H9 (cell line): Measurements from ENCODE around the gene CDC27. TPM values are rescaled to one million over a fixed set of nuclear protein-coding genes. Genes with fewer than 3 reads are reported as not detected.
"Not testable (repeated sequence)": the region's sequence is repeated elsewhere in the genome, so short reads cannot be mapped to it uniquely, and the experiment has no call there.

Source experiments
- DNase-seq: peaks from one replicate; pipeline ENCODE4 v3.0.0-alpha.2; 2017
- H2AFZ ChIP-seq: one replicate; pipeline ENCODE4 v1.6.1; 2013; ENCODE audit warnings: mild to moderate bottlenecking, low read length, control low read depth, moderate library complexity
- H2AK5ac ChIP-seq: 2 replicates; pipeline ENCODE4 v1.6.1; 2013; ENCODE audit warnings: low read length, control low read depth, mixed read lengths; ENCODE audit not compliant: insufficient read length
- H2BK120ac ChIP-seq: one replicate; pipeline ENCODE4 v1.6.1; 2013; ENCODE audit warnings: low read depth, mild to moderate bottlenecking, low read length, control low read depth, inconsistent platforms; ENCODE audit not compliant: poor library complexity, severe bottlenecking
- H2BK12ac ChIP-seq: 2 replicates; pipeline ENCODE4 v1.6.1; 2013; ENCODE audit warnings: low read length, control low read depth, mixed read lengths, low read depth; ENCODE audit not compliant: insufficient read length
- H2BK15ac ChIP-seq: 2 replicates; pipeline ENCODE4 v1.6.1; 2013; ENCODE audit warnings: low read depth, low read length, control low read depth
- H2BK20ac ChIP-seq: one replicate; pipeline ENCODE4 v1.6.1; 2013; ENCODE audit warnings: low read depth, mild to moderate bottlenecking, low read length, control low read depth, inconsistent platforms; ENCODE audit not compliant: poor library complexity, severe bottlenecking
- H2BK5ac ChIP-seq: 2 replicates; pipeline ENCODE4 v1.6.1; 2013; ENCODE audit warnings: low read length, control low read depth, mixed read lengths; ENCODE audit not compliant: insufficient read length
- H3K14ac ChIP-seq: 2 replicates; pipeline ENCODE4 v1.6.1; 2013; ENCODE audit warnings: low read length, control low read depth; ENCODE audit not compliant: insufficient read depth
- H3K18ac ChIP-seq: 2 replicates; pipeline ENCODE4 v1.6.1; 2013; ENCODE audit warnings: low read depth, mild to moderate bottlenecking, mixed read lengths, low read length, control low read depth; ENCODE audit not compliant: insufficient read length
- H3K23ac ChIP-seq: 2 replicates; pipeline ENCODE4 v1.6.1; 2013; ENCODE audit warnings: low read length, control low read depth, mixed read lengths, low read depth; ENCODE audit not compliant: insufficient read length
- H3K23me2 ChIP-seq: 2 replicates; pipeline ENCODE4 v1.6.1; 2013; ENCODE audit warnings: low read depth, mild to moderate bottlenecking, mixed read lengths, low read length, control low read depth; ENCODE audit not compliant: insufficient read length, poor library complexity, severe bottlenecking
- H3K27ac ChIP-seq: 2 replicates; pipeline ENCODE4 v1.5.1; 2013; ENCODE audit warnings: low read length, control low read depth, mixed read lengths, low read depth; ENCODE audit not compliant: insufficient read length
- H3K27me3 ChIP-seq: 2 replicates; pipeline ENCODE4 v1.6.1; 2013; ENCODE audit warnings: low read length, control low read depth, inconsistent platforms; ENCODE audit not compliant: insufficient read depth
- H3K4ac ChIP-seq: 2 replicates; pipeline ENCODE4 v1.6.1; 2013; ENCODE audit warnings: low read depth, mild to moderate bottlenecking, control low read depth, inconsistent platforms, low read length, moderate library complexity
- H3K4me1 ChIP-seq: 2 replicates; pipeline ENCODE4 v1.6.1; 2013; ENCODE audit warnings: low read length, control low read depth, inconsistent platforms; ENCODE audit not compliant: insufficient read depth
- H3K4me2 ChIP-seq: 2 replicates; pipeline ENCODE4 v1.6.1; 2013; ENCODE audit warnings: low read length, control low read depth, mixed read lengths; ENCODE audit not compliant: insufficient read length, insufficient read depth
- H3K56ac ChIP-seq: 2 replicates; pipeline ENCODE4 v1.6.1; 2013; ENCODE audit warnings: low read depth, mild to moderate bottlenecking, mixed read lengths, low read length, control low read depth; ENCODE audit not compliant: insufficient read length
- H3K79me1 ChIP-seq: 2 replicates; pipeline ENCODE4 v1.6.1; 2013; ENCODE audit warnings: low read depth, mild to moderate bottlenecking, moderate library complexity, low read length, control low read depth, inconsistent platforms; ENCODE audit not compliant: insufficient read depth, poor library complexity, severe bottlenecking
- H3K79me2 ChIP-seq: 2 replicates; pipeline ENCODE4 v1.6.1; 2013; ENCODE audit warnings: low read length, control low read depth, inconsistent platforms; ENCODE audit not compliant: insufficient read depth
- H3K9ac ChIP-seq: 2 replicates; pipeline ENCODE4 v1.6.1; 2013; ENCODE audit warnings: low read length, control low read depth, mixed read lengths; ENCODE audit not compliant: insufficient read length; ENCODE audit errors: extremely low read depth
- H3K9me3 ChIP-seq: one replicate; pipeline ENCODE4 v1.6.1; 2013; ENCODE audit warnings: low read depth, low read length, inconsistent platforms; ENCODE audit not compliant: control insufficient read depth
- H3T11ph ChIP-seq: one replicate; pipeline ENCODE4 v1.6.1; 2013; ENCODE audit warnings: mild to moderate bottlenecking, low read length, control low read depth, inconsistent platforms
- H4K20me1 ChIP-seq: one replicate; pipeline ENCODE4 v1.6.1; 2013; ENCODE audit not compliant: control insufficient read depth, insufficient read length, insufficient read depth
- H4K5ac ChIP-seq: 2 replicates; pipeline ENCODE4 v1.6.1; 2013; ENCODE audit warnings: low read depth, mild to moderate bottlenecking, mixed read lengths, low read length, control low read depth; ENCODE audit not compliant: insufficient read length
- H4K8ac ChIP-seq: replicated peaks from 2 replicates; pipeline ENCODE4 v1.6.1; 2013; ENCODE audit warnings: low read length, control low read depth, mixed read lengths, low read depth; ENCODE audit not compliant: insufficient read length
- H4K91ac ChIP-seq: 2 replicates; pipeline ENCODE4 v1.6.1; 2013; ENCODE audit warnings: low read depth, mild to moderate bottlenecking, moderate library complexity, mixed read lengths, low read length, control low read depth; ENCODE audit not compliant: insufficient read length
- H3K27ac Mint-ChIP-seq, 3 experiments: 2 replicates in 2 of 3; 3 replicates in 1 of 3; pipeline ENCODE4 v1.8.0; 2020 to 2021; ENCODE audit warnings: mixed read lengths in 3 of 3, mild to moderate bottlenecking in 1 of 3, moderate library complexity in 1 of 3
- H3K27me3 Mint-ChIP-seq: 2 replicates; pipeline ENCODE4 v1.8.0; 2021; ENCODE audit warnings: low read depth, mild to moderate bottlenecking, moderate library complexity, mixed read lengths
- H3K36me3 Mint-ChIP-seq, 3 experiments: 2 replicates in 2 of 3; 3 replicates in 1 of 3; pipeline ENCODE4 v1.8.0; 2020 to 2021; ENCODE audit warnings: low read depth in 3 of 3, mixed read lengths in 3 of 3; ENCODE audit not compliant: insufficient read depth in 1 of 3
- H3K4me1 Mint-ChIP-seq, 2 experiments: 2 replicates each; pipeline ENCODE4 v1.8.0; 2020; ENCODE audit warnings: mixed read lengths in 2 of 2
- H3K4me3 Mint-ChIP-seq, 2 experiments: 2 replicates in 1 of 2; 3 replicates in 1 of 2; pipeline ENCODE4 v1.8.0; 2020 to 2021; ENCODE audit warnings: mild to moderate bottlenecking in 2 of 2, mixed read lengths in 2 of 2, moderate library complexity in 1 of 2
- H3K9me3 Mint-ChIP-seq, 2 experiments: 2 replicates in 1 of 2; 3 replicates in 1 of 2; pipeline ENCODE4 v1.8.0; 2020; ENCODE audit warnings: mild to moderate bottlenecking in 2 of 2, mixed read lengths in 2 of 2, moderate library complexity in 1 of 2
- CTCF ChIP-seq: fragments of 200-600 bp; sonication (generic); conservative IDR thresholded peaks from 3 replicates; pipeline ENCODE4 v1.8.0; 2021; ENCODE audit warnings: antibody characterized with exemption, mild to moderate bottlenecking
- WGBS: extraction: QIAGEN DNeasy Blood & Tissue Kit; methylation state at CpG from one replicate; pipeline ENCODE4 v1.1.7; 2013; ENCODE audit warnings: missing lambda C conversion rate, low lambda C conversion rate, mixed read lengths; ENCODE audit not compliant: insufficient read length; ENCODE audit errors: extremely low coverage; 5-methylcytosine and 5-hydroxymethylcytosine counted together
- total RNA-seq: library from RNA; stranded (reverse); gene quantifications from 2 replicates; pipeline ENCODE4 v1.2.1, GENCODE V29; 2021

Gene CDC27
- total RNA-seq, 1 experiment from 2014 or later: 82.5 TPM

GRCh38 chr17:47131761-47132160, 57.3 kb downstream of the CDC27 start:
- Histone ChIP-seq H3K4me2 (no peak overlapping the region), H4K91ac (no peak overlapping the region), H2BK20ac (no peak overlapping the region), H2AFZ (no peak overlapping the region), H3K14ac (no peak overlapping the region), H3K27ac (no peak overlapping the region), H3K23ac (no peak overlapping the region), H3T11ph (no peak overlapping the region), H3K9me3 (no peaks in the 10 kb centered on the region), H3K27me3 (no peaks in the 10 kb centered on the region), H3K56ac (no peak overlapping the region), H3K79me2 (no peaks in the 10 kb centered on the region), H4K5ac (no peak overlapping the region), H3K4ac (no peak overlapping the region), H2BK12ac (no peak overlapping the region), H2AK5ac (no peak overlapping the region), H3K79me1 (no peaks in the 10 kb centered on the region), H3K23me2 (no peaks in the 10 kb centered on the region), H3K9ac (no peak overlapping the region), H3K4me1 (no peaks in the 10 kb centered on the region), H2BK120ac (no peak overlapping the region), H4K8ac (no peak overlapping the region), H2BK5ac (no peak overlapping the region), H4K20me1 (no peaks in the 10 kb centered on the region), H2BK15ac (no peak overlapping the region), H3K18ac (no peak overlapping the region)
- Mint-ChIP-seq H3K4me3 (no peak overlapping the region), H3K36me3 (peaks cover 13 to 57% (median 50%) of the 10 kb centered on the region in 3 experiments), H3K9me3 (no peaks in the 10 kb centered on the region), H3K27ac (no peak overlapping the region), H3K27me3 (no peaks in the 10 kb centered on the region), H3K4me1 (no peaks in the 10 kb centered on the region)
- no peak for DNase-seq
- no CpG with 5 or more reads among the region's 3 CpGs for WGBS
- TF ChIP-seq CTCF: no peak

- not testable (repeated sequence) for H3T11ph ChIP-seq, H4K91ac ChIP-seq, DNase-seq, H3K4me1 ChIP-seq, H3K9ac ChIP-seq, H3K4me1 Mint-ChIP-seq, H3K27ac Mint-ChIP-seq, H4K5ac ChIP-seq, H3K9me3 Mint-ChIP-seq, H3K27me3 ChIP-seq, H3K9me3 ChIP-seq, H2BK120ac ChIP-seq, H3K23ac ChIP-seq, H4K8ac ChIP-seq, H3K18ac ChIP-seq, H4K20me1 ChIP-seq, H3K4me3 Mint-ChIP-seq, H3K27ac ChIP-seq, H3K79me2 ChIP-seq, H2BK5ac ChIP-seq, H2AK5ac ChIP-seq, H2BK15ac ChIP-seq, H3K4ac ChIP-seq, H3K27me3 Mint-ChIP-seq, H2AFZ ChIP-seq, H3K79me1 ChIP-seq, H3K4me2 ChIP-seq, H3K56ac ChIP-seq, H3K23me2 ChIP-seq, H3K14ac ChIP-seq, H2BK12ac ChIP-seq, H2BK20ac ChIP-seq
- no CpG with 5 or more reads among the region's 3 CpGs for WGBS
- peaks cover 15 to 51% (median 51%) of the 10 kb centered on the region in 3 experiments; a peak in 6 of 7 replicates for H3K36me3 Mint-ChIP-seq
These were observed 62.3 kb downstream of the CDC27 start for GRCh38 chr17:47126835-47127234.
